NCI-H146 treated with DMSO at 0.1 percent for 48 hours (cell line): ENCODE results near the gene EPM2AIP1.
A peak's percentile ranks its signal among the peaks of the same experiment; 100 is the strongest.
"Not testable (repeated sequence)": the region's sequence is repeated elsewhere in the genome, so short reads cannot be mapped to it uniquely, and the experiment has no call there.

Experiments
- DNase-seq: peaks from one replicate; lab custom pipeline; 2025; ENCODE audit not compliant: unreplicated experiment; lab: John Stamatoyannopoulos, UW

The EPM2AIP1 gene

GRCh38 chr3:36954452-36955134 lies 38.3 kb downstream of the EPM2AIP1 start:
- no peak for DNase-seq

GRCh38 chr3:36947814-36948213 lies 45.1 kb downstream of the EPM2AIP1 start:
- not testable (repeated sequence) for DNase-seq

- DNase-seq, result no peak
These were observed 47.5 kb downstream of the EPM2AIP1 start for GRCh38 chr3:36945333-36945980.

GRCh38 chr3:36944641-36945270 lies 48.2 kb downstream of the EPM2AIP1 start, which contains the start of gene TRANK1:
Gene TRANK1, minus strand, starts transcription at chr3:36945054. Its CDS starts 245 bp downstream, at chr3:36944809.
- DNase-seq, result peak; percentile 16

GRCh38 chr3:36944012-36944640 lies 48.8 kb downstream of the EPM2AIP1 start:
- DNase-seq, result no peak

- DNase-seq, result no peak
These were observed 49.3 kb downstream of the EPM2AIP1 start for GRCh38 chr3:36943601-36944000.

- no peak for DNase-seq
These were observed 50.2 kb downstream of the EPM2AIP1 start for GRCh38 chr3:36942638-36943248.

- no peak for DNase-seq
These were observed 51.3 kb downstream of the EPM2AIP1 start for GRCh38 chr3:36941658-36942057.

- no peak for DNase-seq
These were observed 51.8 kb downstream of the EPM2AIP1 start for GRCh38 chr3:36941162-36941561.

GRCh38 chr3:36937492-36937891 lies 55.4 kb downstream of the EPM2AIP1 start:
- no peak for DNase-seq
